Suprapubic skin (tissue), 4 donors: ENCODE data around the gene ATP11A.

ENCODE experiments used
- POLR2A ChIP-seq, 2 donors: fragments of 450-650 bp; IDR thresholded peaks; one replicate each; pipeline ENCODE4 v1.6.1; 2017; ENCODE audit warnings: antibody characterized with exemption in 2 of 2, mild to moderate bottlenecking in 2 of 2, moderate library complexity in 2 of 2
- POLR2AphosphoS5 ChIP-seq, 3 donors: sonication (generic); formaldehyde crosslinking; IDR thresholded peaks; one replicate each; pipeline ENCODE4 v1.6.1; 2017; ENCODE audit warnings: antibody characterized with exemption in 3 of 3
- TF ChIP-seq, protein P1 (sequence below), 2 donors: fragments of 200-600 bp in 1 of 2; fragments of 450-650 bp in 1 of 2; sonication (generic) in 1 of 2; IDR thresholded peaks; one replicate each; pipeline ENCODE4 v1.5.1; 2016 to 2019; ENCODE audit warnings: antibody characterized with exemption in 2 of 2, mild to moderate bottlenecking in 1 of 2, moderate library complexity in 1 of 2

GRCh38 chr13:112905086-112905485 lies 215.2 kb downstream of the ATP11A start:
- TF ChIP-seq POLR2AphosphoS5 (IDR thresholded peaks at IDR 0.05) (no peak), POLR2A (IDR thresholded peaks at IDR 0.05) (no peak)
- TF ChIP-seq, protein P1, sequence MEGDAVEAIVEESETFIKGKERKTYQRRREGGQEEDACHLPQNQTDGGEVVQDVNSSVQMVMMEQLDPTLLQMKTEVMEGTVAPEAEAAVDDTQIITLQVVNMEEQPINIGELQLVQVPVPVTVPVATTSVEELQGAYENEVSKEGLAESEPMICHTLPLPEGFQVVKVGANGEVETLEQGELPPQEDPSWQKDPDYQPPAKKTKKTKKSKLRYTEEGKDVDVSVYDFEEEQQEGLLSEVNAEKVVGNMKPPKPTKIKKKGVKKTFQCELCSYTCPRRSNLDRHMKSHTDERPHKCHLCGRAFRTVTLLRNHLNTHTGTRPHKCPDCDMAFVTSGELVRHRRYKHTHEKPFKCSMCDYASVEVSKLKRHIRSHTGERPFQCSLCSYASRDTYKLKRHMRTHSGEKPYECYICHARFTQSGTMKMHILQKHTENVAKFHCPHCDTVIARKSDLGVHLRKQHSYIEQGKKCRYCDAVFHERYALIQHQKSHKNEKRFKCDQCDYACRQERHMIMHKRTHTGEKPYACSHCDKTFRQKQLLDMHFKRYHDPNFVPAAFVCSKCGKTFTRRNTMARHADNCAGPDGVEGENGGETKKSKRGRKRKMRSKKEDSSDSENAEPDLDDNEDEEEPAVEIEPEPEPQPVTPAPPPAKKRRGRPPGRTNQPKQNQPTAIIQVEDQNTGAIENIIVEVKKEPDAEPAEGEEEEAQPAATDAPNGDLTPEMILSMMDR (IDR thresholded peaks at IDR 0.05) = no peak
